CD14-positive monocyte (primary cell): ENCODE measurements around the gene SH3RF3. TPM values are rescaled to one million over a fixed set of nuclear protein-coding genes. Genes with fewer than 3 reads are reported as not detected.
A peak's percentile ranks its signal among the peaks of the same experiment; 100 is the strongest.

Experiments used
- DNase-seq, 3 donors: peaks; one replicate each; pipeline ENCODE4 v3.0.0-alpha.2; 2011 to 2022
- H2AFZ ChIP-seq: 2 replicates; pipeline ENCODE4 v1.6.0; 2012; ENCODE audit warnings: mild to moderate bottlenecking, low read depth, low read length, inconsistent platforms; ENCODE audit not compliant: insufficient read depth, poor library complexity, severe bottlenecking
- H3K27ac ChIP-seq, 2 donors: 1 replicate in 1 of 2; 2 replicates in 1 of 2; pipeline ENCODE4 v1.5.1; 2012 to 2013; ENCODE audit warnings: low read length in 2 of 2, control low read depth in 1 of 2, inconsistent platforms in 1 of 2, low read depth in 1 of 2, mild to moderate bottlenecking in 1 of 2
- H3K27me3 ChIP-seq, 2 donors: one replicate each; pipeline versions ENCODE4 v1.6.0 to v1.6.1; 2011 to 2013; ENCODE audit warnings: low read length in 2 of 2; ENCODE audit not compliant: control insufficient read depth in 2 of 2, insufficient read depth in 2 of 2
- H3K36me3 ChIP-seq, 2 donors: replicated peaks in 1 of 2; 1 replicate in 1 of 2; 2 replicates in 1 of 2; pipeline versions ENCODE4 v1.5.1 to v1.6.1; 2012 to 2013; ENCODE audit warnings: low read length in 2 of 2, control low read depth in 1 of 2, inconsistent platforms in 1 of 2, mild to moderate bottlenecking in 1 of 2; ENCODE audit not compliant: insufficient read depth in 2 of 2, control insufficient read depth in 1 of 2
- H3K4me1 ChIP-seq, 2 donors: 1 replicate in 1 of 2; 2 replicates in 1 of 2; pipeline versions ENCODE4 v1.5.1 to v1.6.1; 2012 to 2013; ENCODE audit warnings: low read length in 2 of 2, control low read depth in 1 of 2, inconsistent platforms in 1 of 2, mild to moderate bottlenecking in 1 of 2, moderate library complexity in 1 of 2; ENCODE audit not compliant: insufficient read depth in 2 of 2, control insufficient read depth in 1 of 2
- H3K4me2 ChIP-seq: replicated peaks from 2 replicates; pipeline ENCODE3; 2012; ENCODE audit warnings: low read length, moderate library complexity, mild to moderate bottlenecking; ENCODE audit not compliant: poor library complexity, severe bottlenecking; ENCODE audit errors: extremely low read depth
- H3K4me3 ChIP-seq, 3 experiments: fragments of 200-600 bp in 1 of 3; sonication (generic) in 1 of 3; replicated peaks in 1 of 3; 1 replicate in 2 of 3; 2 replicates in 1 of 3; pipeline ENCODE4 v1.5.1; 2011 to 2013; ENCODE audit warnings: low read length in 3 of 3, mild to moderate bottlenecking in 3 of 3, control low read depth in 2 of 3, low read depth in 2 of 3, inconsistent platforms in 1 of 3, moderate library complexity in 1 of 3
- H3K79me2 ChIP-seq: 2 replicates; pipeline ENCODE4 v1.6.0; 2012; ENCODE audit warnings: mild to moderate bottlenecking, control low read depth, inconsistent platforms, low read length, moderate library complexity; ENCODE audit not compliant: insufficient read depth
- H3K9ac ChIP-seq: 2 replicates; pipeline ENCODE4 v1.6.0; 2017; ENCODE audit warnings: low read length, mild to moderate bottlenecking; ENCODE audit not compliant: insufficient read depth, poor library complexity, severe bottlenecking
- H3K9me3 ChIP-seq, 2 donors: replicated peaks in 1 of 2; 1 replicate in 1 of 2; 2 replicates in 1 of 2; pipeline versions ENCODE4 v1.5.1 to v1.6.1; 2012 to 2013; ENCODE audit warnings: low read length in 2 of 2, control low read depth in 1 of 2; ENCODE audit not compliant: control insufficient read depth in 1 of 2, insufficient read depth in 1 of 2
- H4K20me1 ChIP-seq: 2 replicates; pipeline ENCODE4 v1.6.0; 2012; ENCODE audit warnings: mild to moderate bottlenecking, low read length, control low read depth, moderate library complexity; ENCODE audit not compliant: insufficient read depth
- H3K27ac Mint-ChIP-seq, 7 donors: one replicate each; pipeline ENCODE4 v1.8.0; 2020; ENCODE audit warnings: mild to moderate bottlenecking in 7 of 7, mixed read lengths in 7 of 7, moderate library complexity in 6 of 7, inconsistent platforms in 2 of 7
- H3K27me3 Mint-ChIP-seq, 3 donors: one replicate each; pipeline ENCODE4 v1.8.0; 2021 to 2022; ENCODE audit warnings: low read depth in 3 of 3, mild to moderate bottlenecking in 3 of 3, mixed read lengths in 3 of 3, moderate library complexity in 3 of 3, inconsistent platforms in 1 of 3
- H3K36me3 Mint-ChIP-seq, 2 donors: one replicate each; pipeline ENCODE4 v1.8.0; 2020; ENCODE audit warnings: mixed read lengths in 2 of 2, inconsistent platforms in 1 of 2, mild to moderate bottlenecking in 1 of 2
- H3K4me1 Mint-ChIP-seq: one replicate; pipeline ENCODE4 v1.8.0; 2020; ENCODE audit warnings: mild to moderate bottlenecking, mixed read lengths
- H3K4me3 Mint-ChIP-seq, 2 donors: one replicate each; pipeline ENCODE4 v1.8.0; 2020; ENCODE audit warnings: mild to moderate bottlenecking in 2 of 2, mixed read lengths in 2 of 2, moderate library complexity in 1 of 2
- H3K9me3 Mint-ChIP-seq, 7 donors: one replicate each; pipeline ENCODE4 v1.8.0; 2020 to 2022; ENCODE audit warnings: mixed read lengths in 7 of 7, mild to moderate bottlenecking in 6 of 7, moderate library complexity in 6 of 7, inconsistent platforms in 2 of 7
- CTCF ChIP-seq: fragments of 200-600 bp; IDR thresholded peaks from one replicate; pipeline ENCODE4 v1.8.0; 2022; ENCODE audit warnings: antibody characterized with exemption, mild to moderate bottlenecking
- WGBS: methylation state at CpG from one replicate; pipeline ENCODE4 v1.1.5; 2013; ENCODE audit warnings: missing lambda C conversion rate; ENCODE audit not compliant: insufficient coverage; 5-methylcytosine and 5-hydroxymethylcytosine counted together
- intact Hi-C, 2 donors: fragments of 100-400 bp; cut with micrococcal nuclease; formaldehyde crosslinking; loops; one replicate each; pipeline versions ENCODE4 v1.15.0 to v1.15.1; 2023
- polyA plus RNA-seq, 3 donors: library from polyadenylated mRNA; depleted of rRNA in 1 of 3; unstranded in 2 of 3; stranded (reverse) in 1 of 3; fragments of 300-500 nt in 2 of 3; fragments of >200 nt in 1 of 3; fragmentation: Illumina TruSeq in 2 of 3; gene quantifications; 1 replicate in 2 of 3; 2 replicates in 1 of 3; pipeline ENCODE4 v1.2.3, GENCODE V29; 2012 to 2021

Gene SH3RF3
- polyA plus RNA-seq, 3 donors: 0.25 to 0.75 (median 0.34) TPM

GRCh38 chr2:109196081-109196875 is 67.3 kb downstream of the SH3RF3 start:
- no peaks in the 10 kb centered on the region for H3K4me1 ChIP-seq
- Mint-ChIP-seq H3K4me1 (no peaks in the 10 kb centered on the region), H3K27me3 (peaks cover 2 to 8% (median 6%) of the 10 kb centered on the region in 3 donors), H3K27ac (no peak overlapping the region), H3K36me3 (no peaks in the 10 kb centered on the region), H3K9me3 (peaks cover 0 to 2% (median 0%) of the 10 kb centered on the region in 7 donors), H3K4me3 (no peak overlapping the region)
- H3K79me2 ChIP-seq: no peaks in the 10 kb centered on the region
- H2AFZ ChIP-seq: no peak overlapping the region
- no peaks in the 10 kb centered on the region for H3K27me3 ChIP-seq
- no peak overlapping the region for H3K9ac ChIP-seq
- no peaks in the 10 kb centered on the region for H3K9me3 ChIP-seq
- no peak for TF ChIP-seq CTCF
- no peak overlapping the region for H3K4me2 ChIP-seq
- intact Hi-C loops: no loop called here
- DNase-seq: no peak
- no peaks in the 10 kb centered on the region for H3K36me3 ChIP-seq
- H3K27ac ChIP-seq: no peak overlapping the region
- WGBS: 95% methylated on average over 18 of the region's 19 CpGs
- H3K4me3 ChIP-seq: no peak overlapping the region
- H4K20me1 ChIP-seq: no peaks in the 10 kb centered on the region

GRCh38 chr2:109197491-109198418 is 68.8 kb downstream of the SH3RF3 start:
- no peaks in the 10 kb centered on the region for H3K79me2 ChIP-seq
- Mint-ChIP-seq H3K9me3 (peaks cover 0 to 2% (median 0%) of the 10 kb centered on the region in 7 donors), H3K27me3 (peaks cover 2 to 8% (median 8%) of the 10 kb centered on the region in 3 donors), H3K4me3 (no peak overlapping the region), H3K36me3 (no peaks in the 10 kb centered on the region), H3K4me1 (no peaks in the 10 kb centered on the region), H3K27ac (peak overlapping the region in 2 of 7 donors; percentile 23 to 36)
- intact Hi-C loops: no loop called here
- H3K4me2 ChIP-seq: no peak overlapping the region
- no peaks in the 10 kb centered on the region for H4K20me1 ChIP-seq
- H3K4me1 ChIP-seq: no peaks in the 10 kb centered on the region
- H3K27me3 ChIP-seq: no peaks in the 10 kb centered on the region
- H3K4me3 ChIP-seq: no peak overlapping the region
- no peak overlapping the region for H3K9ac ChIP-seq
- DNase-seq: no peak
- H2AFZ ChIP-seq: no peak overlapping the region
- no peaks in the 10 kb centered on the region for H3K9me3 ChIP-seq
- H3K36me3 ChIP-seq: no peaks in the 10 kb centered on the region
- no peak overlapping the region for H3K27ac ChIP-seq
- WGBS: 89% methylated on average over 3 of the region's 6 CpGs
- TF ChIP-seq CTCF: no peak
